HG03342 (cell line): ENCODE results near the gene SFRP5.

Source experiments
- ATAC-seq: cut with Tn5 transposase; IDR thresholded peaks from one replicate; pipeline ENCODE4 v1.9.1; 2021; ENCODE audit warnings: mild to moderate bottlenecking, moderate library complexity; ENCODE audit not compliant: unreplicated experiment

SFRP5 gene

GRCh38 chr10:97743169-97743943, 28.4 kb downstream of the SFRP5 start:
- ATAC-seq, result no peak

- no peak for ATAC-seq
Observed at GRCh38 chr10:97740613-97741012, 31.2 kb downstream of the SFRP5 start.

GRCh38 chr10:97738616-97739015, 33.2 kb downstream of the SFRP5 start:
- no peak for ATAC-seq

GRCh38 chr10:97737770-97738265, 34.0 kb downstream of the SFRP5 start:
- peak; percentile 6 for ATAC-seq

- ATAC-seq, result peak; percentile 83
Observed at GRCh38 chr10:97736902-97737769, 34.7 kb downstream of the SFRP5 start, which contains the start of gene ZFYVE27. TSS of gene ZFYVE27 (plus strand) at chr10:97737128. CDS start at chr10:97738478, 1,350 bp downstream.

GRCh38 chr10:97736403-97736901, 35.3 kb downstream of the SFRP5 start:
- ATAC-seq, result peak; percentile 9

- no peak for ATAC-seq
Observed at GRCh38 chr10:97734021-97734420, 37.8 kb downstream of the SFRP5 start.

- no peak for ATAC-seq
Observed at GRCh38 chr10:97733256-97733655, 38.5 kb downstream of the SFRP5 start.

- ATAC-seq, result no peak
Observed at GRCh38 chr10:97732052-97732359, 39.8 kb downstream of the SFRP5 start.

GRCh38 chr10:97731346-97732051, 40.3 kb downstream of the SFRP5 start:
- peak; percentile 58 for ATAC-seq

- no peak for ATAC-seq
Observed at GRCh38 chr10:97729014-97729413, 42.8 kb downstream of the SFRP5 start.

- ATAC-seq, result no peak
Observed at GRCh38 chr10:97726636-97727178, 45.1 kb downstream of the SFRP5 start.

- ATAC-seq, result no peak
Observed at GRCh38 chr10:97724341-97724941, 47.4 kb downstream of the SFRP5 start.

GRCh38 chr10:97723001-97723400, 48.8 kb downstream of the SFRP5 start:
- no peak for ATAC-seq

- no peak for ATAC-seq
Observed at GRCh38 chr10:97721871-97722780, 49.7 kb downstream of the SFRP5 start.

- no peak for ATAC-seq
Observed at GRCh38 chr10:97719602-97720001, 52.2 kb downstream of the SFRP5 start.

- no peak for ATAC-seq
Observed at GRCh38 chr10:97718659-97719142, 53.1 kb downstream of the SFRP5 start.

- no peak for ATAC-seq
Observed at GRCh38 chr10:97718178-97718577, 53.6 kb downstream of the SFRP5 start.

GRCh38 chr10:97717627-97718026, 54.2 kb downstream of the SFRP5 start:
- ATAC-seq, result no peak
